HepG2 (cell line): ENCODE results near the gene KIAA0930. TPM values are rescaled to one million over a fixed set of nuclear protein-coding genes. Genes with fewer than 3 reads are reported as not detected.

Experiments used
- ATAC-seq: fragments of 200-7000 bp; cut with Tn5 transposase; 3 replicates; pipeline ENCODE4 v1.9.1; 2020; ENCODE audit warnings: mild to moderate bottlenecking, moderate library complexity
- BruUV-seq: library from RNA; stranded (reverse); fragments of 400-500 nt; replicated peaks from 2 replicates; lab custom pipeline; 2021; lab: Mats Ljungman, UMichigan
- CTCF ChIA-PET: fragments of 300-600 bp; formaldehyde crosslinking; extraction: SDS; loops from one replicate; lab custom pipeline; 2021; ENCODE audit warnings: low total read pairs, inconsistent platforms, low intra/inter-chr PET ratio; lab: Yijun Ruan, JAX
- POLR2A ChIA-PET: fragments of 350-600 bp; sonication (Branson Sonifier 250); formaldehyde crosslinking; loops from one replicate; lab custom pipeline; 2020; ENCODE audit warnings: antibody characterized with exemption, inconsistent platforms; lab: Yijun Ruan, JAX
- DNase-seq: peaks from one replicate; pipeline ENCODE4 v3.0.0-alpha.2; 2015; ENCODE audit warnings: low spot score
- FAIRE-seq: peaks from 3 replicates; lab custom pipeline; 2011; peaks lifted over from hg19 to GRCh38; lab: Jason Lieb, UNC
- H2AFZ ChIP-seq: one replicate; pipeline ENCODE4 v1.6.1; 2011; ENCODE audit warnings: low read length, inconsistent platforms
- H3K27ac ChIP-seq: fragments of 300-600 bp; 3 replicates; pipeline ENCODE4 v1.8.0; 2011; ENCODE audit warnings: mixed run types, mild to moderate bottlenecking, mixed read lengths, low read length, inconsistent platforms; ENCODE audit not compliant: insufficient read depth; ENCODE audit errors: extremely low read length
- H3K27me3 ChIP-seq, 2 experiments: fragments of 200-600 bp in 1 of 2; 2 replicates in 1 of 2; 3 replicates in 1 of 2; pipeline versions ENCODE4 v1.6.0 to v1.8.0; 2011; ENCODE audit warnings: low read length in 2 of 2, mild to moderate bottlenecking in 2 of 2, moderate library complexity in 2 of 2, inconsistent platforms in 1 of 2; ENCODE audit not compliant: insufficient read depth in 2 of 2, control insufficient read depth in 1 of 2
- H3K36me3 ChIP-seq, 2 experiments: fragments of 200-600 bp in 1 of 2; replicated peaks in 1 of 2; 2 replicates in 1 of 2; 3 replicates in 1 of 2; pipeline versions ENCODE4 v1.5.1 to v1.8.0; 2011; ENCODE audit warnings: low read length in 2 of 2, inconsistent platforms in 1 of 2; ENCODE audit not compliant: insufficient read depth in 2 of 2, control insufficient read depth in 1 of 2
- H3K4me1 ChIP-seq: 2 replicates; pipeline ENCODE4 v1.5.1; 2012; ENCODE audit warnings: low read length, inconsistent platforms; ENCODE audit not compliant: insufficient read depth
- H3K4me2 ChIP-seq: 2 replicates; pipeline ENCODE4 v1.6.0; 2011; ENCODE audit warnings: low read depth, low read length, inconsistent platforms
- H3K4me3 ChIP-seq, 3 experiments: fragments of 200-600 bp in 1 of 3; sonication (generic), shearing (Covaris generic) in 1 of 3; replicated peaks in 1 of 3; 2 replicates each; pipeline ENCODE4 v1.5.1; 2011 to 2016; ENCODE audit warnings: low read length in 3 of 3, inconsistent platforms in 2 of 3, low read depth in 2 of 3, mild to moderate bottlenecking in 2 of 3, control low read depth in 1 of 3, mixed read lengths in 1 of 3; ENCODE audit not compliant: insufficient read depth in 1 of 3
- H3K79me2 ChIP-seq: one replicate; pipeline ENCODE4 v1.6.1; 2011; ENCODE audit warnings: low read length, inconsistent platforms; ENCODE audit not compliant: insufficient read depth
- H3K9ac ChIP-seq: 2 replicates; pipeline ENCODE4 v1.6.0; 2011; ENCODE audit warnings: mild to moderate bottlenecking, low read depth, low read length, inconsistent platforms; ENCODE audit not compliant: insufficient read depth
- H3K9me3 ChIP-seq: 2 replicates; pipeline ENCODE4 v1.5.1; 2012; ENCODE audit warnings: mild to moderate bottlenecking, low read length
- H4K20me1 ChIP-seq: 2 replicates; pipeline ENCODE4 v1.6.0; 2011; ENCODE audit warnings: inconsistent platforms, mild to moderate bottlenecking, low read length, moderate library complexity; ENCODE audit not compliant: insufficient read depth
- EEA1 ChIP-seq: sonication (generic); formaldehyde crosslinking; IDR thresholded peaks from 2 replicates; pipeline ENCODE4 v1.5.1; 2020; ENCODE audit warnings: mild to moderate bottlenecking, missing genetic modification reagents, borderline replicate concordance
- RBFOX2 ChIP-seq: fragments of 200-400 bp; formaldehyde crosslinking; IDR thresholded peaks from 2 replicates; pipeline ENCODE4 v1.6.1; 2017; ENCODE audit warnings: low read depth, mild to moderate bottlenecking, low read length
- SIX4 ChIP-seq: sonication (generic); formaldehyde crosslinking; IDR thresholded peaks from 2 replicates; pipeline ENCODE4 v1.4.0; 2020; ENCODE audit warnings: missing genetic modification reagents
- STAG1 ChIP-seq: sonication (generic); formaldehyde crosslinking; IDR thresholded peaks from 2 replicates; pipeline ENCODE4 v1.4.0; 2020; ENCODE audit warnings: missing genetic modification reagents
- TFE3 ChIP-seq: IDR thresholded peaks from 2 replicates; pipeline ENCODE4 v1.6.1; 2016
- ZNF484 ChIP-seq: sonication (generic); formaldehyde crosslinking; IDR thresholded peaks from 2 replicates; pipeline ENCODE4 v1.5.1; 2020; ENCODE audit warnings: mild to moderate bottlenecking, low read depth, missing genetic modification reagents, borderline replicate concordance
- WGBS: methylation state at CpG from one replicate; pipeline ENCODE4 v1.1.6; 2017; ENCODE audit warnings: low lambda C conversion rate; 5-methylcytosine and 5-hydroxymethylcytosine counted together
- in situ Hi-C: cut with HindIII; loops from 2 replicates; pipeline ENCODE4 v1.10.0; 2017; ENCODE audit warnings: low pct_unique_long_range_greater_than_20kb; ENCODE audit not compliant: extremely low pct_ligation_motif_present
- intact Hi-C: fragments of 100-400 bp; cut with micrococcal nuclease; formaldehyde crosslinking; loops from one replicate; pipeline ENCODE4 v1.10.0; 2022; ENCODE audit not compliant: unreplicated experiment
- polyA plus RNA-seq, 8 experiments: library from polyadenylated mRNA; depleted of rRNA in 3 of 8; stranded (reverse) in 7 of 8; unstranded in 1 of 8; fragments of >200 nt; fragmentation: Illumina TruSeq in 4 of 8; extraction: Trizol in 4 of 8; gene quantifications; 2 replicates each; pipeline versions ENCODE4 v1.2.1 to v1.2.3, GENCODE V29; 2011 to 2016; ENCODE audit warnings: low read depth in 4 of 8, missing spikeins in 1 of 8, mixed read lengths in 1 of 8; ENCODE audit not compliant: insufficient read depth in 1 of 8
- total RNA-seq, 5 experiments: library from RNA; depleted of rRNA; stranded (reverse); fragments of >200 nt; fragmentation: Illumina TruSeq; extraction: Trizol; gene quantifications; 2 replicates each; pipeline ENCODE4 v1.2.3, GENCODE V29; 2016; ENCODE audit warnings: low read depth in 1 of 5
- TF ChIP-seq, protein P1 (sequence below): sonication (generic); formaldehyde crosslinking; IDR thresholded peaks from 2 replicates; pipeline ENCODE4 v1.4.0; 2020; ENCODE audit warnings: missing genetic modification reagents
- TF ChIP-seq, protein P2 (sequence below), 2 experiments: fragments of 450-650 bp in 1 of 2; sonication (generic) in 1 of 2; formaldehyde crosslinking; IDR thresholded peaks; 2 replicates each; pipeline versions ENCODE4 v1.5.0 to v1.8.0; 2020 to 2022; ENCODE audit warnings: mild to moderate bottlenecking in 1 of 2, missing genetic modification reagents in 1 of 2
- TF ChIP-seq, protein P3 (sequence below): sonication (generic); formaldehyde crosslinking; conservative IDR thresholded peaks from 2 replicates; pipeline ENCODE4 v1.4.0; 2020; ENCODE audit warnings: mild to moderate bottlenecking, missing genetic modification reagents, moderate library complexity

The KIAA0930 gene
- total and polyA plus RNA-seq, 2 of the 13 experiments (the other 11 are each of a cell fraction or from before 2014, with no cell fraction given): 27.0 to 38.2 TPM

DNA sequence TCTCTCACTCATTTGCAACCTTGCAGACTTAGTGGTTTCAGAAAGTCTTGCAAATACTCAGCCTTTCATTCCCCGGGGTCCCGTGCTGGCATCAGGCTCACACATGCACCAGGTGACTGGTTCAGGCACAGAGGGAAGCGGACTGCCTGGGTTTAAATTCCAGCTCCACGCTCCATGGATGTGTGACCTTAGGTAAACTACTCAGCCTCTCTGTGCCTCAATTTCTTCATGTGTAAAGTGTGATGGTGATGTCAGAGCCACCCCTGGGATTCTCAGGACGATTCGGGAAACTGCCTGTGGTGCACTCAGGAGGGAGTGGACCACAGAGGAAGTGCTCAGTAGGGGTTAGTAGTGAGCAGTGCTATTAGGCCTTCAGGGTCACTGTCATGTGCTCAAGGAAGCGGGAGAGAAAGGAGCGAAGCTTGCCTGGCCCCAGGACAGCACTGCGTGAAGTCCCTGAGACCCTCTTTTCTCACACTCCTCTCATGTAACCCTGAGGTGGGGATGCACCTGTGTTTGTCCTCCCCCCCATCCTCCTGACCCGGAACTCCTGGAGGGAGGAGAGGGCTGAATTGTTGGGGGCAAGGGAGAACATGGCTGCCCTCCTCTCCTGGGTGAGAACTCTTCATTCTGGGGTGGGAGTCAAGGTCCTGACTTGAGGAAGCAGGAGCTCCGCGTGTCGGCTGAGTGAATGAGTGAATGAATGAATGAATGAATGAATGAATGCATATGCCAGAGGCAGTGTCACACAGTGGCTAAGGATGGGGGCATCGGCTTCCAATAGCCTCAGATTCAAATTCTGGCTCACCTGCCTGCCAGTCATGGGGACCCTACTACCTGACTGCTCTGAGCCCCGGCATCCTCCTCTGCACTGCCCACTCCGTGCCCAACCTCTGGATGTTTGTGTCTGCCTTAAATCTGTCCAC, 29.7 kb upstream of the KIAA0930 start:
- DNase-seq: no peak
- Histone ChIP-seq H3K36me3 (no peaks in the 10 kb centered on the region), H3K4me3 (peak overlapping the region; percentile 58 to 90 (median 85)), H3K79me2 (peaks cover 16% of the 10 kb centered on the region), H2AFZ (no peak overlapping the region), H3K4me1 (peaks cover 56% of the 10 kb centered on the region), H3K9ac (peak overlapping the region; percentile 83), H3K27me3 (no peaks in the 10 kb centered on the region), H4K20me1 (no peaks in the 10 kb centered on the region), H3K4me2 (peak overlapping the region; percentile 94), H3K9me3 (no peaks in the 10 kb centered on the region), H3K27ac (peak overlapping the region; percentile 72)
- intact Hi-C loops: no loop called here
- 65% methylated on average over 15 of the region's 16 CpGs for WGBS
- ChIA-PET CTCF (interaction anchor here (1.9 to 2.5 kb wide), 2 partner anchors 127 to 165 kb away, joined by 17 to 22 read pairs; no protein-coding TSS in a partner anchor), POLR2A (interaction anchor here (0.8 to 4.1 kb wide), 7 partner anchors 9 to 233 kb away, joined by 3 to 73 read pairs (median 4); partner anchors contain the start of gene UPK3A)
- ATAC-seq: no peak
- in situ Hi-C loops: loop anchor here (5.0 kb wide), 1 partner anchor 37 kb away; the partner anchor contains the start of gene FAM118A
- no TSS peak for BruUV-seq
- FAIRE-seq: no peak
- TF ChIP-seq EEA1 (CRISPR knock-in tag): no peak
- TF ChIP-seq, protein P1, sequence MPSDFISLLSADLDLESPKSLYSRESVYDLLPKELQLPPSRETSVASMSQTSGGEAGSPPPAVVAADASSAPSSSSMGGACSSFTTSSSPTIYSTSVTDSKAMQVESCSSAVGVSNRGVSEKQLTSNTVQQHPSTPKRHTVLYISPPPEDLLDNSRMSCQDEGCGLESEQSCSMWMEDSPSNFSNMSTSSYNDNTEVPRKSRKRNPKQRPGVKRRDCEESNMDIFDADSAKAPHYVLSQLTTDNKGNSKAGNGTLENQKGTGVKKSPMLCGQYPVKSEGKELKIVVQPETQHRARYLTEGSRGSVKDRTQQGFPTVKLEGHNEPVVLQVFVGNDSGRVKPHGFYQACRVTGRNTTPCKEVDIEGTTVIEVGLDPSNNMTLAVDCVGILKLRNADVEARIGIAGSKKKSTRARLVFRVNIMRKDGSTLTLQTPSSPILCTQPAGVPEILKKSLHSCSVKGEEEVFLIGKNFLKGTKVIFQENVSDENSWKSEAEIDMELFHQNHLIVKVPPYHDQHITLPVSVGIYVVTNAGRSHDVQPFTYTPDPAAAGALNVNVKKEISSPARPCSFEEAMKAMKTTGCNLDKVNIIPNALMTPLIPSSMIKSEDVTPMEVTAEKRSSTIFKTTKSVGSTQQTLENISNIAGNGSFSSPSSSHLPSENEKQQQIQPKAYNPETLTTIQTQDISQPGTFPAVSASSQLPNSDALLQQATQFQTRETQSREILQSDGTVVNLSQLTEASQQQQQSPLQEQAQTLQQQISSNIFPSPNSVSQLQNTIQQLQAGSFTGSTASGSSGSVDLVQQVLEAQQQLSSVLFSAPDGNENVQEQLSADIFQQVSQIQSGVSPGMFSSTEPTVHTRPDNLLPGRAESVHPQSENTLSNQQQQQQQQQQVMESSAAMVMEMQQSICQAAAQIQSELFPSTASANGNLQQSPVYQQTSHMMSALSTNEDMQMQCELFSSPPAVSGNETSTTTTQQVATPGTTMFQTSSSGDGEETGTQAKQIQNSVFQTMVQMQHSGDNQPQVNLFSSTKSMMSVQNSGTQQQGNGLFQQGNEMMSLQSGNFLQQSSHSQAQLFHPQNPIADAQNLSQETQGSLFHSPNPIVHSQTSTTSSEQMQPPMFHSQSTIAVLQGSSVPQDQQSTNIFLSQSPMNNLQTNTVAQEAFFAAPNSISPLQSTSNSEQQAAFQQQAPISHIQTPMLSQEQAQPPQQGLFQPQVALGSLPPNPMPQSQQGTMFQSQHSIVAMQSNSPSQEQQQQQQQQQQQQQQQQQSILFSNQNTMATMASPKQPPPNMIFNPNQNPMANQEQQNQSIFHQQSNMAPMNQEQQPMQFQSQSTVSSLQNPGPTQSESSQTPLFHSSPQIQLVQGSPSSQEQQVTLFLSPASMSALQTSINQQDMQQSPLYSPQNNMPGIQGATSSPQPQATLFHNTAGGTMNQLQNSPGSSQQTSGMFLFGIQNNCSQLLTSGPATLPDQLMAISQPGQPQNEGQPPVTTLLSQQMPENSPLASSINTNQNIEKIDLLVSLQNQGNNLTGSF: no peak
- no peak for TF ChIP-seq SIX4
- TF ChIP-seq RBFOX2: no peak
- peak; percentile 27 for TF ChIP-seq STAG1 (CRISPR knock-in tag)
- no peak for TF ChIP-seq ZNF484 (CRISPR knock-in tag)
- no peak for TF ChIP-seq TFE3
- TF ChIP-seq, protein P2, sequence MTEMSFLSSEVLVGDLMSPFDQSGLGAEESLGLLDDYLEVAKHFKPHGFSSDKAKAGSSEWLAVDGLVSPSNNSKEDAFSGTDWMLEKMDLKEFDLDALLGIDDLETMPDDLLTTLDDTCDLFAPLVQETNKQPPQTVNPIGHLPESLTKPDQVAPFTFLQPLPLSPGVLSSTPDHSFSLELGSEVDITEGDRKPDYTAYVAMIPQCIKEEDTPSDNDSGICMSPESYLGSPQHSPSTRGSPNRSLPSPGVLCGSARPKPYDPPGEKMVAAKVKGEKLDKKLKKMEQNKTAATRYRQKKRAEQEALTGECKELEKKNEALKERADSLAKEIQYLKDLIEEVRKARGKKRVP (CRISPR knock-in tag; IDR thresholded peaks at IDR 0.05): no peak
- TF ChIP-seq, protein P3, sequence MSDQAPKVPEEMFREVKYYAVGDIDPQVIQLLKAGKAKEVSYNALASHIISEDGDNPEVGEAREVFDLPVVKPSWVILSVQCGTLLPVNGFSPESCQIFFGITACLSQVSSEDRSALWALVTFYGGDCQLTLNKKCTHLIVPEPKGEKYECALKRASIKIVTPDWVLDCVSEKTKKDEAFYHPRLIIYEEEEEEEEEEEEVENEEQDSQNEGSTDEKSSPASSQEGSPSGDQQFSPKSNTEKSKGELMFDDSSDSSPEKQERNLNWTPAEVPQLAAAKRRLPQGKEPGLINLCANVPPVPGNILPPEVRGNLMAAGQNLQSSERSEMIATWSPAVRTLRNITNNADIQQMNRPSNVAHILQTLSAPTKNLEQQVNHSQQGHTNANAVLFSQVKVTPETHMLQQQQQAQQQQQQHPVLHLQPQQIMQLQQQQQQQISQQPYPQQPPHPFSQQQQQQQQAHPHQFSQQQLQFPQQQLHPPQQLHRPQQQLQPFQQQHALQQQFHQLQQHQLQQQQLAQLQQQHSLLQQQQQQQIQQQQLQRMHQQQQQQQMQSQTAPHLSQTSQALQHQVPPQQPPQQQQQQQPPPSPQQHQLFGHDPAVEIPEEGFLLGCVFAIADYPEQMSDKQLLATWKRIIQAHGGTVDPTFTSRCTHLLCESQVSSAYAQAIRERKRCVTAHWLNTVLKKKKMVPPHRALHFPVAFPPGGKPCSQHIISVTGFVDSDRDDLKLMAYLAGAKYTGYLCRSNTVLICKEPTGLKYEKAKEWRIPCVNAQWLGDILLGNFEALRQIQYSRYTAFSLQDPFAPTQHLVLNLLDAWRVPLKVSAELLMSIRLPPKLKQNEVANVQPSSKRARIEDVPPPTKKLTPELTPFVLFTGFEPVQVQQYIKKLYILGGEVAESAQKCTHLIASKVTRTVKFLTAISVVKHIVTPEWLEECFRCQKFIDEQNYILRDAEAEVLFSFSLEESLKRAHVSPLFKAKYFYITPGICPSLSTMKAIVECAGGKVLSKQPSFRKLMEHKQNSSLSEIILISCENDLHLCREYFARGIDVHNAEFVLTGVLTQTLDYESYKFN (CRISPR knock-in tag): no peak
